Activated CD8-positive, alpha-beta memory T cell treated with anti-CD3 and anti-CD28 coated beads for 4 hours (primary cell): ENCODE results near the gene DENND1B.
"Not testable (repeated sequence)": the region's sequence is repeated elsewhere in the genome, so short reads cannot be mapped to it uniquely, and the experiment has no call there.

ENCODE experiments used
- DNase-seq, 2 donors: peaks; one replicate each; pipeline ENCODE4 v3.0.0-alpha.2; 2020; ENCODE audit warnings: low read depth in 2 of 2

Gene DENND1B

DNA sequence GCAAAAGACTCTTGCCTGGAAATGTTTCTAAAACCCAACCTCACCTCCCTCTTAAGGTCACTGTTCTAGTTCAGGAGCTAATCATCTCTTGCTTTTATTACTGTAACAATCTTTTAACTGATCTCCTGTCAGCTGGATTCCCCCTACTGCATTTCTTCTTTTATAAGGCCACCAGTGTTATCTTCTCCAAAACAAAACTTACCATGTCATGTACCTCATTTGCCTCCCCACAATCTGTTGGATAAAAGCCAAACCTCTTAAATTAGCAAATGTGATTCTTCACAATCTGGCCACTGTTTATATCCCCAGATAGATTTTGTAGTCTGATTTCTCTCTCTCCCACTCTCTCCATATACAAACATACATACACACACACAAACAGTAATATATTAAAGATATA, 143.3 kb downstream of the DENND1B start:
- DNase-seq: no peak

DNA sequence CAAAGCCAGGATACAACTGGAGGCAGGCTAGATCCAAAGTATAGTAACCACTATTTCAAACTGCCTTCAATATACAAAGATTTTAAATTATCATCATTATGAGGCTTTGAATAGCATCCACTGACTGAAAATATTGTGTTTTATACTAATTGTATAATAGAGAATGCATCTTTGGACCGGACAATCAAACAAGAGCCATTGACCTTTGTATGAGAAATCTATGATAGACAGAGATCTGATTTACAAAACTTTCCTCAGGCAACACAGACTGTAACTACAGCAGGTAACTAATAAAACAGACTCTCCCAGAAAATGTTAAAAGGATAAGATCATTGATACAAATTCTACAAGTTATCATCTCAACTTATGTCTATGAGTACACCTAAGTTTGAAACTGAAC, 152.9 kb downstream of the DENND1B start:
- DNase-seq: no peak

DNA sequence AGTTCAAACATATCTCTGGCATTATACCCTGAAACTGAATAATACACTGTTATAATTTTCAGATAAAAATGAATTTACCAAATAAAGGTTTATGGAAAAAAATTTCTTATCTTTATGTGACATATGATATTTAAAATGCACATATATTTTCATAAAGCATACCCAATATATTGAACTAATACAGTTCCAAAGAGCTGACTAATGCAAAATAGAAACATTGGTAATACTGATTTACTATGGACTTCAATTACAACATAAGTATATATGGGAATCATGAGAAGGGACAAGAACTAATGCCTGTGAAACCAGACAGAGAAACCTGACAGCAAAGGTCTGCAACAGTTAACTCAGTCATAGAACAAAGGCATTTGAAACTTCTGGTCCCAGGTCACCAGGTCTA, 153.5 kb downstream of the DENND1B start:
- DNase-seq: no peak

DNA sequence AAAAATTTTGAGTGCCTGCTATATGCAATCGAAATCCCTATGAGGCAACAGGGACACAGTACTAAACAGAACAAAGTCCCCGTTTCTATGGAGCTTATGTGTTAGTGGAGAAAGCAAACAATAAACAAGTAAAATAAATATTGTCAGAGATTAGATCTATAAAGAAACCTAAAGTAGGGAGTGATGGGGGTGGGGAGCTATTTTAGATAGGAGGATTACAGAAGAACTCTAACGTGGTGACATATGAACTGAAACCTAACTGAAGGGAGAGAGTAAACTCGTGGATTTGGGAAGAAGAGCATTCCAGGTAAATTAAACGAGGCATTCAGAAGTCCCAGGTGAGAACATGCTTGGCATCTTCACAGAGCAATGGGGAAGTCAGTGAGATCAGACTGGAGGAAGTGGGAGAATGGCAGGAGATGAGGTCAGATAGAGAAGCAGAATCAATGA, 154.5 kb downstream of the DENND1B start:
- DNase-seq: no peak

DNA sequence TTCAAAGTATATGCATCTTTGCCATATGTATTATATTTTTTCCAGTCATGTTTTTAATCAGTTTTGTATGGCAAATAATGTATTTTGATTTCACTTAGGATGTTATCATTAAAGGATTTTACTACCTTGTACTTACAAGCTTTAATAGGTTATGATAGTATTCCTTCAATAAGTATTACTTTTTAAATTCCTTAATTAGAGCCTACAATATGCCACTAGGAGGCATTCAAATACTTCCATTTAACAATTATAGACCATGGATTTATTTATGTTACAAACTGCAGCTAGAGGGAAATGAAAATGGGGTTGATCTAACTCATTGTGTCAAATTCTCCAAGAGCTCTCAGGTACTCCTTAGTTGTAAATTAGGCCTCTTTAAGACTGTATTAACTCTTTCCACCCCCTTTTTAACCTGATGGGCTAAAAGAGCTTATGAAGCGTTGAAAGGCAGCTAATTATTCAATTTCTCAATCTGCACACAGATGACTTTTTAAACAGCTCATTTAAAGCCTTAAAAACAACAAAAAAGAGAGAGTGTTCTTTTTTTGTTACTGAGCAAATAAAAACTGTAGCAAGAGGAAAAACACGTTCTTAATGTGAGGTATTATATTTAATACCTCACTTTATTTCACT, 156.2 kb downstream of the DENND1B start:
- DNase-seq: no peak

DNA sequence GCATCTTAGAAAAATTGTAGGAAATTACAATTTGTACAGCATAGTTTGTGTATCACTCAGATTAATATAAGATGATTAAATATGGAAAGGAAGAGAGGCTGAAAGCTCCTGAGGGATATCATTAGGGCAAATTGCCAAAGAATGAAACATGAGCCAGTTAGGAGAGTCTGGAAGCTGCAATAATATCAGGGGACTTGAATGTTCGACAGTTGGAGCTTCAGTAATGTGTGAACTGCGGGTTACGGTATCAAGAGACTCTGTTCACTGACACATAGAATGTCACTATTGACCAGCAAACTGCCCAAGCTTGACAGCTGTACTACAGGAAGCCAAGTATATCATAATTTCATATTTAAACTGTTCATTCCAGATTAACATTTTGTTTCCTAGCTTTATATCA, 157.2 kb downstream of the DENND1B start:
- DNase-seq: no peak

DNA sequence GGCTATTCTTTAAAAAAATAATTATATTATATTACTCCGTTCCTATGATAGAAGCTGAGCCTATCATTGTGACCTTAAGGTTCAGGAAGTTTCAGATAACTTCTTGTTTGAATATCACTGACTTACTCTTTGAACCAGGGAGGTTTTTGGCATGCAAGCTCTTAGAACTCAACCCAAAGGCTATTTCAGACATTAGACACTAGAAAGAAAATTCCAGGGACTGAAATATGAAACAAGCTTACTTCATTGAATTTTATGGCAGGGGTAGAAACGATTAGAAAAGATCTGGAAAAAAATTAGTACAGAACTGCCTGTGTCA, 159.6 kb downstream of the DENND1B start:
- no peak for DNase-seq

DNA sequence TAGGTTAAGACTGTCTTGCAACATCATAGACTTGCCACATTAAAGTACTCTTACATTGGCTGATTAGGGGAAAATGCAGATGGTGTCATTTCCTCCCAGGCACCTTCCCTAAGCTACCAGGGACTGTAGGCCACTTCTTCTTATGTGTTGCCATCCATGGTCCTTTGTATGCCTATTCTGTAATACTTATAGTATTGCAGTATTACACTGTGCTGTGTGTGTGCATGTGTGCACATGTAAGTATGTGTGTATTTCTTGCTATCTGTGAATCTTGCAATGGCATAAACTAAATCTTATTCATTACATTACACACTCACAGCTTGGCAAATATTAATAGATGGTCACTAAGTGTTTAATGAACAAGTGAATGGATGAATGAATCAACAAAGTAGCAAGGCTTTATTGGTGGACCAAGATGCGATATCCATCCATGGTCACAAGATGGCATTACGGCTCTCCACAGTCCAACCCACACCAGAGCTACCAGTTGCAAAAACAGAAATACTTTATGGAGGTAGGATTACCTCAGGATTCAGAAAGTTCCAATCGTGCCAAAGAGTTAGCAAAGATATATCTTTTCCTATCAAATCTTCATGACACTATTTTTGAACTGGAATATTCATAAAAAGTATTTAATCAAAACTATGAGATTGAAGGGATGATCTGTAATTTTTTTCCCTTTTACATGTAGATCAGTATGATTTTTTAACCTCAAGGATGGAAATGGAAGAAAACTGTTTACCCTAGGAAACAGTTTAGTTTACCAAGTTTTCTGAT, 160.2 kb downstream of the DENND1B start:
- no peak for DNase-seq

DNA sequence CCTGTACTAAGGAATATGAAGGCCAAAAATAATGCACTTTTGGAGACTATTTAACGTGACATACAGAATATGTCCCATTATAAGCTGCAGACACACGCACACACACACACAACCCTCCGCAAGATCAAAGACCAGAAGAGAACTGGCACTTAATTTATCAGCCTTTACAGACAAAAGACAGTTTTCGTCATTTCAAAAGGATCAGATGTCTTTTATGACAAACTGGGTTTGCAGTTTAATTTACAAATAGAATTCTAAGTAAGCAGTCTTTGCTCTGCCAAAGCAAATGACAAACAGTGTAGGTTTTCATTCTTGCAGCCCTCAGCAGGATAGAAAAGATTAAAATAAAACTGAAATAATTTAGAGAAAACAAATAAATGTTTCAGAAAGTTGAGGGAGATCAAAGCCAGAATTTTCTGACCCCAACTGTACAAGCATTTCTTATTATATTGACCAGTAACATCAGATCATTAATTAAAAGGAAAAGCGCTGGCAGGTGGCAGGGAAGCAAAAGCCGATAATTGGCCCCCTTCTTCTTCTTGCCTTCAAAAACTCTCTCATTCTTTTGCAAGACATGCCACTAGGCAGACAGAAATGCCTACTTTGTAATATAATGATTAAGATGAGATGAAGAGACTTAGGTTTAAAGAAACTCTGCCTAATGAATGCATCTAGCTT, 169.0 kb downstream of the DENND1B start:
- DNase-seq: no peak

DNA sequence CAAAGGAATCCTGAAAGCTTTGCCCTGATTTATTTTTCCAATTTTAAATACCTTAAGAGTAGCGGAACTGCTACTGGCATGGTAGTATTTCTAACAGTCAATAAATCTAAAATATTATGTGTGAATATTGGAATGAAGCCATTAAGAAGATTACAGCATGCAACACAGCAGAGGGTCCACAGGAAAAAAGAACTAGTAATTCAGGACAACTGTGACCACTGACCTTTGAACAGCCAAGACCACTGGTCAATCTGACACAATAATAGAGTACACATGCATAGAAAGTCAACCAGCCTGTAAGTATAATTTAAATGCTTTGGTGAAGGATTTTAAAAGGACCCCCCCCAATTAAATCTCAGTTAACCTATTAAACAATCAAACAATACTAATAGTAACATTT, 171.0 kb downstream of the DENND1B start:
- no peak for DNase-seq

DNA sequence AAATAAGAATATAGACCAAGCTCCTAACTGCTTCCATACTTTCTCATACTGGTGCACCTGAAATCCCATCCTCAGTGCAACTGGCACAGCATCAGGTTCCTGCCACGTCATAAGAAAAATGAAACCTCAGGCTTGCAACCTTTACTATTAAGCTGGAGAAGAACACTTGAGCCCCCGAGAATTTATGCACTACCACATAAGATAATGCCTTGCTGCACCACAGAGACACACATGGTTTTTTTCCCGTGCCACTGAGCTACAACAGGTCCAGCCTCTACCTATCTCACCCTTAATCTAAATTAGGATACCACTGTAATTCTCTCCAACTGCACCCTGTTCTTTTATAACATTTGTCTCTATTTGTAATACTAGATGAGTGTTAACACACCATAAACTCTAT, 174.5 kb downstream of the DENND1B start:
- DNase-seq: no peak

DNA sequence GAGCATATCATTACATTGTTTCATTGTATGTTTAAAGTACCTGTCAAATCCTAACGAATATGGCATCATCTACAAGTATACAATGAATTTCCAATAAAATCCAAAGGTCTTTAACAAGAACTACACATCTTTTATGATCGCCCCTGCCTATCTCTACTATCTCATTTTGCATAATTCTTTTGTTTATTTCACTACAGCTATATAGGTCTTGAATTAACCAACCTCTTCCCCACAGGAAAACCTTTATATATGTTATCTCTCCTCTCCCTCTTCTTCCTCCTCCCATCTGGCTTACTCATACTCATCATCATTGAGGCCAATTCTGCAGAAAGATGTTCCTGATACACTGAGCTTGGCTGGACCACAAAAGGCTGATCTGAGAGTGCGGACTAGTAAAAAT, 175.5 kb downstream of the DENND1B start:
- DNase-seq: no peak

DNA sequence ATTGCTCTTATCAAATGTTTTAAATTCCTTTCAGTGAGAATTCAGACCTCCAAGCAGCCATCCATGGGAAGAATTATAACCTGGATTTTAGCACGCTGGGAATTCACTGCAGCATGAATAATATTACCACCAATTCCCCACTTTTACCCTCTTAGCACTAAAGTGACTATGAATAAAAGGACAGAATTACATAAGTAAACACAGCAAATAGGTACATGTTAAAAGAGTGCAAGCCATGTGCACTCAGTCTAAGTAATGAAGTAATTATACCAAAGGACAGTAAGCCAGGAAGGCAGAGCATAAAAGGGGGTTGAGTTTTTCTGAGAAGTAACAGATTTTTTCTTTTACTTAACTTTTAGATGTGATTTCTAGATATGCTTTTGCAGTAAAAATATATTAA, 176.3 kb downstream of the DENND1B start:
- DNase-seq: no peak

DNA sequence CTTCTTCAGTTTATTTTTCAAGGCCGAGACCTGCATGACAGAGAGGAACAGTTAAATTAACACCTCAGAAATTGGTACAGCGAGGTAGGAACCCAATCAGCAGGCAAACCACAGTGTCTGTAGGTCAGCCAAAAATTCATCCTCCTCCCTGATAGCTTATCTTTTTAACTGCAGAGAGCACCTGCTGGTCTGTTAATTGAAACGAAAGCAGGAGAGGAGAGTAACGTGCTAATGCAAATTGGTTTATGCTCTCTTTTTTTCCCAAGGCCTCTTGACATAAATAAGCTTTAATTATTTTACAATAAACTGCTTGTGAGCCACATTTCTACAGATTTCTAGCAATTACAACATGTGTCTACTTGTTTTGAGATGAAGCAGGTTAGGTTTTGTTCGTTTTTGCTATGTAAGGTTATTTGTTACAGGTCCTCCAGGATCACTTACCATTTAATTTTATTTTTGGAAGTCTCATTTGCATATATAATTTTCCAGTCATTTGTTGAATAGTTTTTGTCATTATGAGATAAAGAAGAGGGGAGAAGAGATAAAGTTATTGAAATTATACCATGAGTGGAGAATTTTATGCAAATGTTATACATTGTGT, 179.9 kb downstream of the DENND1B start:
- DNase-seq: no peak

DNA sequence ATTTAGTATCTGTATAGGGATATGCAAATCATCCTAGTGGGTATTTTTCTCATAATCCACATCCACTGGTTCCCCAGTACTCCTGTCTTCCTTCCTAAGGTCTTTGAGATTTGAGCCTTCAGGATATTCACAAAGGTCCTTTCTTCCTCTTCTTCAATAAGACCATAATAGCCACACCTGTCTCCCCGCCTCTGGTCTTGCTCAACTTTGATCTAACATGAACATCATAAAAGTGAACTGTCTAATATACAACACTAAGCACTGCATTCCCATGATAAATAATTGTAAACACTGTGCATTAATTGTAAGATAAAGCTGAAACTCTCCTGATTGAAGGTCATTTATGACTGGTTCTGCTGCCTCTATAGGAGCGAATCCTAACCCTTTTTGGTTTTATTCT, 184.6 kb downstream of the DENND1B start:
- no peak for DNase-seq

DNA sequence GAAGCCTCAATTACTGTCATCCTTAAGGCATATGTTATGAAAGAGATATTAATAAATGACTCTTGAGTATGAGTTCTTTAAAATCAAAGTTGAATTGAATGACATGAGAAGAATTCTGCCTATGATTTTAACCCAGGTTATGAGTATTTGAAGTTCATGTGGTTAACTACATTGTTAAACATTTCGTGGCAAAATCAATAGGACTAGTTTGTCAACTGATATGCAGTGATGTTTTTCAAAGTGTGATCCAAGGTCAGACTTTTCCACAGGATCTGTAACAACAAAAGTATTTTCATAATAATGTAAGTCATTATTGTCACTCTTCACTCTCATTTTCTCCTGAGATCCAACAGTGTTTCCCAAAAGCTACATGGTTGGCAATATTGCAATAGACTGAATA, 189.5 kb downstream of the DENND1B start:
- DNase-seq: no peak

DNA sequence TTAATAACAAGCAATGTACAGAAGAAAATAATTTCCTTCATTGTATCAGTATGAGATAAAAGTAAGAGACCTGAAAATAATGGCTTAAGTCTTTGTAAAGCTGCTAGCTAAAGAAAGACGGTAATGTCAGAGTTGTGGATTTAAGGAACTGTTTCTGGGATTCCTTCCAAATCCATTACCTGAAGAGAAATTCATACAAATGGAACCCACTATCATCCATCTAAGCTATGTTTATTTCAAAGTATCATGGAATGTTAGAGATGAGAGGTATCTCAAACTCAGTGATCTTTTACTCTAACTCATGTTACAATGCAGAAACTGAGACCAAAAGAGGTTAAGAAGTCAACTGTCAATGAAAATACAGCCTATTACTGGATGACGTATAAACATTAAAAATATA, 197.7 kb downstream of the DENND1B start:
- DNase-seq: no peak

DNA sequence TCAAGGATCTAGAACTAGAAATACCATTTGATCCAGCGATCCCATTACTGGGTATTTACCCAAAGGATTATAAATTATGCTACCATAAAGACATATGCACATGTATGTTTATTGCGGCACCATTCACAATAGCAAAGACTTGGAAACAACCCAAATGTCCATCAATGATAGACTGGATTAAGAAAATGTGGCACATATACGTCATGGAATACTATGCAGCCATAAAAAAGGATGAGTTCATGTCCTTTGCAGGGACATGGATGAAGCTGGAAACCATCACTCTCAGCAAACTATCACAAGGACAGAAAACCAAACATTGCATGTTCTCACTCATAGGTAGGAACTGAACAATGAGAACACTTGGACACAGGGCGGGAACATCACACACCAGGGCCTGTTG, 199.7 kb downstream of the DENND1B start:
- not testable (repeated sequence) for DNase-seq

DNA sequence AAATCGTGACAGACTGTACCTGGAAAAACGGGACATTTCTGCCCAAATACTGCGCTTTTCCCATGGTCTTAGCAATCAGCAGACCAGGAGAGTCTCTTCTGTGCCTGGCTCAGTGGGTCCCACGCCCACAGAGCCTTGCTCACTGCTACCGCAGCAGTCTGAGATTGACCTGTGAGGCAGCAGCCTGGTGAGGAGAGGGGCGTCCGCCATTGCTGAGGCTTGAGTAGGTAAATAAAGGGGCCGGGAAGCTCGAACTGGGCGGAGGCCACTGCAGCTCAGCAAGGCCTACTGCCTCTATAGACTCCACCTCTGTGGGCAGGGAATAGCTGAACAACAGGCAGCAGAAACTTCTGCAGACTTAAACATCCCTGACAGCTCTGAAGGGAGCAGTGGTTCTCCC, 203.1 kb downstream of the DENND1B start:
- DNase-seq: no peak

DNA sequence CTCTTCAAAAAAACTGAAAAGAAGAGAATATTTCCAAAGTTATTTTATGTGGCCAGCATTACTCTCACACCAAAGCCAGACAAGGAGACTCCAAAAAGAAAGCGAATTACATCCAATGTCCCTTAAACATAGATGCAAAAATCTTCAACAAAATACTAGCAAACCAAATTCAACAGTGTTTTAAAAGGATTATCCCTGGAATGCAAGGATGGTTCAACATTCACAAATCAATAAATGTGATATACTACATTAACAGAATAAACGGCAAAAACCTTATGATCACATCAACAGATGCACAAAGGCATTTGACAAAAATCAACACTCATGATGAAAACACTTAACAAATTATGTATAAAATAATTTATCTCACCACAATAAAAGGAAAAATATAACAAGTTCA, 207.8 kb downstream of the DENND1B start:
- no peak for DNase-seq

DNA sequence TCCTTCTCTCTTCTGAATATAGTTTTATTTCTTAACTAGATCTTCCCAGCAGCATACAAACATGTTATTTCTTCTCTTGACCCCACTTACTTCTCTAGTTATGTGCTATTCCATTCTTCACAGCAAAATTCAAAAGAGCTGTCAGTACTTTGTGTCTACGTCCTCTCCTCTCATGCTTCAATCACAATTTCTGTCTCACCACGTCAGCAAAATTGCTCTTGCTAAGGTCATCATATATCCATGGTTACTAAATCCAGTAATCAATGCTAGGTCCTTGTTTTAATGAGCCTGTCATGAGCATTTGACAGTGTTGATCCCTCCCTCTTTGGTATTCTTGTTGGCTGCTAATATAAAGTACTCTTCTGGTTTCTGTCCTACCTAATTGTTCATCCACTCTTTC, 214.2 kb downstream of the DENND1B start:
- DNase-seq: no peak

DNA sequence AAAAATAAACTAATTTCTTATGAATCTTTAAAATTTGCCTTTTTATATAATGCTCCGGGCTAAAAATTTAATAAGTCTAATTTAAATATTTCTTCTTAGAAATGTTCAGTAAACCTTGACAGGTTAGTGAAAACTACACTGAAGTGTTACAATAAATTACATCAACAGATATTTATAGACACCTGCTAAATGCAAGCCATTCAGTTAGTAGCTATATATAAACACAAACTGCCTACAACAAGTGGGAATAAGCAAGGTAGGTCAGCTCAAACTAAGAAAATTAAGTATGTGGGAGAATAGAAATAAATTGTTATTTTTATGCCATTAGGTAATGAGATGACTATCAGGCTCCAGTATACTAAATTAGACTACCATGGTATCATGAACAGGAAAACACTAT, 215.6 kb downstream of the DENND1B start:
- no peak for DNase-seq

DNA sequence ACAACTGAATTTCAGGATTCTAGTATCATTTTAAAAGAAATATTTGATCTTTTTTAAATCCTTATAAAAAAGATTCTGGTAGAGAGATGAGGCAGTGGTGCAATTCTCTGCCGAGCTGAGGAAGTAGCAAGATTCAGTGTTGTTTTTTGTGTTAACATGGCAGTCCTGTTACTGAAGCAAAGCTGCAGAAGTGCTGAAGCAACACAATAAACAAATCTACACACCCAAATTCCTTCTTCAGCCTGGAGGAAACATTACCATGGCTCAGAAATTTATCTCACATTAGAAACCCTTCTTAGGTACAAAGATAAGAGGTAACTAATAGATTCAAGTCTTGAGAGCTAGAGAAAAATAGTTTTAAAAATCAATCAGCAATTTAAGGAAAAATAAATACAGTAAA, 216.0 kb downstream of the DENND1B start:
- DNase-seq: no peak
